Pancreas (tissue), 10 donors: ENCODE results near the gene IFT88. TPM values are rescaled to one million over a fixed set of nuclear protein-coding genes. Genes with fewer than 3 reads are reported as not detected.

Experiments
- ATAC-seq, 4 donors: fragments of 200-7000 bp; cut with Tn5 transposase; one replicate each; pipeline versions ENCODE4 v1.8.0 to v1.9.1; 2020; ENCODE audit warnings: mild to moderate bottlenecking in 4 of 4, moderate library complexity in 4 of 4
- DNase-seq, 6 donors: peaks; one replicate each; pipeline ENCODE4 v3.0.0-alpha.2; 2020
- FAIRE-seq: peaks from 2 replicates; lab custom pipeline; 2012; peaks lifted over from hg19 to GRCh38; lab: Jason Lieb, UNC
- H3K27ac ChIP-seq, 4 donors: fragments of 200-600 bp; sonication (generic); 1 replicate in 3 of 4; 2 replicates in 1 of 4; pipeline versions ENCODE4 v1.5.0 to v1.8.0; 2020
- H3K27me3 ChIP-seq, 4 donors: fragments of 200-600 bp; one replicate each; pipeline ENCODE4 v1.8.0; 2021
- H3K36me3 ChIP-seq, 3 donors: fragments of 200-600 bp; sonication (generic) in 1 of 3; one replicate each; pipeline versions ENCODE4 v1.5.0 to v1.8.0; 2020 to 2021
- H3K4me1 ChIP-seq, 3 donors: fragments of 200-600 bp; one replicate each; pipeline ENCODE4 v1.8.0; 2021
- H3K4me3 ChIP-seq, 4 donors: fragments of 200-600 bp; sonication (generic) in 2 of 4; one replicate each; pipeline versions ENCODE4 v1.5.0 to v1.8.0; 2020 to 2021
- H3K9me3 ChIP-seq, 4 donors: fragments of 200-600 bp; one replicate each; pipeline ENCODE4 v1.8.0; 2021
- CTCF ChIP-seq, 4 donors: fragments of 200-600 bp; sonication (generic) in 3 of 4; IDR thresholded peaks; one replicate each; pipeline versions ENCODE4 v1.5.0 to v1.8.0; 2021; ENCODE audit warnings: antibody characterized with exemption in 4 of 4
- WGBS, 2 donors: extraction: QIAGEN DNeasy Blood & Tissue Kit; methylation state at CpG; one replicate each; pipeline ENCODE4 v1.1.7; 2013; 5-methylcytosine and 5-hydroxymethylcytosine counted together
- intact Hi-C, 3 donors: fragments of 100-400 bp; cut with DNase I; formaldehyde crosslinking; loops; one replicate each; pipeline versions ENCODE4 v1.11.1 to v1.14.2; 2022
- polyA plus RNA-seq, 2 donors: library from polyadenylated mRNA; stranded (reverse); fragments of 200-250 nt; gene quantifications; one replicate each; pipeline ENCODE4 v1.2.3, GENCODE V29; 2013
- total RNA-seq, 6 donors: library from RNA; stranded (reverse); fragmentation: NEBNext Ultra II Directional in 4 of 6; extraction: Animal tissue kit (Norgen Biotek cat#: 25700) in 4 of 6; gene quantifications; one replicate each; pipeline versions ENCODE4 v1.2.1 to v1.2.4, GENCODE V29; 2021 to 2023
- donor health status: healthy with polysubstance abuse.
- donor health status: DM: no; HTN: no; CAD: no; lungs with moderate emphysema.
- donor health status: DM: no; HTN: no; CAD: no.
- donor health status: control.
- donor health status: control.
- donor health status: Bipolar disorder and iron deficiency.
- donor health status: DM: yes; HTN: yes; CAD: no.
- donor health status: DM: no; HTN: no; CAD: no.
- donor health status: DM: no; HTN: no; CAD: no.
- donor health status: DM: yes; HTN: yes; CAD: no.

Gene IFT88
- total and polyA plus RNA-seq, 8 donors = 4.7 to 16.0 (median 7.0) TPM

GRCh38 chr13:20525144-20525600 is 41.8 kb upstream of the IFT88 start:
- H3K9me3 ChIP-seq = no peaks in the 10 kb centered on the region
- no peaks in the 10 kb centered on the region for H3K27me3 ChIP-seq
- ATAC-seq (peak; percentile 38 to 57 (median 52)), FAIRE-seq (no peak), DNase-seq (peak; percentile 20 to 81 (median 49))
- WGBS, 2 donors = 1% methylated on average over 31 to 37 of the region's 37 CpGs
- H3K27ac ChIP-seq = peak overlapping the region; percentile 55 to 87 (median 76)
- intact Hi-C loops = no loop called here
- H3K4me3 ChIP-seq = peak overlapping the region; percentile 78 to 98 (median 96)
- no peaks in the 10 kb centered on the region for H3K36me3 ChIP-seq
- no peak for TF ChIP-seq CTCF (IDR thresholded peaks at IDR 0.05)
- H3K4me1 ChIP-seq = peaks cover 0 to 5% (median 0%) of the 10 kb centered on the region in 3 donors

- intact Hi-C loops = no loop called here
- FAIRE-seq (no peak), ATAC-seq (peak; percentile 96 to 98 (median 98)), DNase-seq (peak; percentile 70 to 91 (median 75))
- TF ChIP-seq CTCF (IDR thresholded peaks at IDR 0.05) = no peak
- Histone ChIP-seq H3K36me3 (no peaks in the 10 kb centered on the region), H3K9me3 (no peaks in the 10 kb centered on the region), H3K4me1 (peaks cover 0 to 5% (median 0%) of the 10 kb centered on the region in 3 donors), H3K27me3 (no peaks in the 10 kb centered on the region), H3K27ac (peak within 1 kb of the TSS; percentile 55 to 87 (median 76)), H3K4me3 (peak within 1 kb of the TSS; percentile 78 to 98 (median 96))
- 0% methylated on average over 61 to 89 of the region's 89 CpGs for WGBS, 2 donors
These were observed 41.1 kb upstream of the IFT88 start, which contains the start of gene CRYL1 for GRCh38 chr13:20525601-20526544. Gene CRYL1 (minus strand): TSS chr13:20525857. CDS start chr13:20525794, 63 bp downstream.

GRCh38 chr13:20526664-20527063 is 40.3 kb upstream of the IFT88 start:
- Histone ChIP-seq H3K4me1 (peaks cover 0 to 5% (median 0%) of the 10 kb centered on the region in 3 donors), H3K4me3 (peak overlapping the region in 2 of 4 donors; percentile 95 to 96), H3K27me3 (no peaks in the 10 kb centered on the region), H3K27ac (peak overlapping the region in 2 of 4 donors; percentile 79 to 87), H3K9me3 (no peaks in the 10 kb centered on the region), H3K36me3 (no peaks in the 10 kb centered on the region)
- 31 to 41% methylated on average over 6 of the region's 6 CpGs for WGBS, 2 donors
- TF ChIP-seq CTCF (IDR thresholded peaks at IDR 0.05) = no peak
- FAIRE-seq (no peak), ATAC-seq (peak in 1 of 4 donors; percentile 2), DNase-seq (no peak)
- intact Hi-C loops = no loop called here

- Histone ChIP-seq H3K4me1 (peaks cover 0 to 5% (median 0%) of the 10 kb centered on the region in 3 donors), H3K27me3 (no peaks in the 10 kb centered on the region), H3K4me3 (no peak overlapping the region), H3K36me3 (no peaks in the 10 kb centered on the region), H3K27ac (no peak overlapping the region), H3K9me3 (no peaks in the 10 kb centered on the region)
- intact Hi-C loops = no loop called here
- DNase-seq = no peak
- no peak for FAIRE-seq
- ATAC-seq = no peak
- WGBS, 2 donors = 79 to 89% methylated on average over 2 of the region's 2 CpGs
- TF ChIP-seq CTCF (IDR thresholded peaks at IDR 0.05) = no peak
These were observed 38.5 kb upstream of the IFT88 start for GRCh38 chr13:20528452-20528851.
